NCI-H748 treated with DMSO at 0.1 percent for 48 hours (cell line): ENCODE measurements around the gene SPATA31D1.
"Not testable (repeated sequence)": the region's sequence is repeated elsewhere in the genome, so short reads cannot be mapped to it uniquely, and the experiment has no call there.

Experiments used
- DNase-seq: peaks from one replicate; lab custom pipeline; 2025; lab: John Stamatoyannopoulos, UW

The SPATA31D1 gene

DNA sequence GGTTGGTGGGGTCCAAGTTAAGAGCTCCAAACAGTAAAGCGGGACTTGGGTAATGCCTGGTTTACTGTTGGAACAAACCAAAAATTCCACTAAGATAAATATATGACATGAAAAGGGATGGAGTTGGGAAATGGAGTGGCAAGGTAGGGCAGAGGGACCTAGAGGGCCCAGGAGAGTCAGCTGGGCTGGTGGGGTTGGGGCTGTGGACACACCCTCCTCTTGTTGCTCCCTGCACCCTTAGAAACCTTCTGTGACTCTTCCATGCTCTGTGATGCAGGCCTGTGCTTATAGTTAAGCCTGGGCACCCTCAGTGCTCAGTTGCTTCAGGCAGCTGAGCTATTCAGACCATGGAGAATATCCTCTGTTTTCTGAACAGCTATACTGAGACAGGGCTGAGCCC is at the start of gene SPATA31D1:
Gene SPATA31D1, plus strand, starts transcription at position 301 of the 400 bp plus-strand sequence. Its CDS starts 47 bp downstream, at position 348.
- DNase-seq: not testable (repeated sequence)

DNA sequence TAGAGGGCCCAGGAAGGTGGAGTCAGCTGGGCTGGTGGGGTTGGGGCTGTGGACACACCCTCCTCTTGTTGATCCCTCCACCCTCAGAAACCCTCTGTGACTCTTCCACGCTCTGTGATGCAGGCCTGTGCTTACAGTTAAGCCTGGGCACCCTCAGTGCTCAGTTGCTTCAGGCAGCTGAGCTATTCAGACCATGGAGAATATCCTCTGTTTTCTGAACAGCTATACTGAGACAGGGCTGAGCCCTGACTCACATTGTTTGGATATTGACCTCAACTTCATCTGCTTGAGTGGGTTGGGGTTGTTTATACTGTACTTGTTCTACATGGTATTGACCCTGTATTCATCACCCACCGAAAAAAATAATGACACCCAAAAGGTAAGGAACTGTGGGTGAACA is 45.2 kb upstream of the SPATA31D1 start, which contains the start of gene SPATA31D3:
Gene SPATA31D3, plus strand, starts transcription at position 108 of the 400 bp plus-strand sequence. Its CDS starts 86 bp downstream, at position 194.
- DNase-seq: not testable (repeated sequence)

DNA sequence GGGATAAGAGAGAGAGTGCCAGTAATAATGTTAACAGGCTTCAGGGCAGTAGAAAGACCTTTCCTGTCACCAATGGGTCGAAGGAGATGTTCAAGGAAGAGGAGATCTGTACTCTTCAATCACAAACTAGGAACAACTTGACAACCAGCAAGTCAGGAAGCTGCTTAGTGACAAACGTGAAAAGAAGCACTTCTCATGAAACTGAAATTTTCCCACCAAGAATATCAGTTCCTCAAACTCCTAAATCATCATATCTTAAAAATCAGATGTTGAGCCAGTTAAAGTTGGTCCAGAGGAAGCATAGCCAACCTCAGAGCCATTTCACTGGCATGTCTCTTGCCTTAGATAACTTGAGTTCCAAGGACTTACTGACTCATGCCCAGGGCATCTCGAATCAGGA is 39.9 kb upstream of the SPATA31D1 start:
- DNase-seq: not testable (repeated sequence)

DNA sequence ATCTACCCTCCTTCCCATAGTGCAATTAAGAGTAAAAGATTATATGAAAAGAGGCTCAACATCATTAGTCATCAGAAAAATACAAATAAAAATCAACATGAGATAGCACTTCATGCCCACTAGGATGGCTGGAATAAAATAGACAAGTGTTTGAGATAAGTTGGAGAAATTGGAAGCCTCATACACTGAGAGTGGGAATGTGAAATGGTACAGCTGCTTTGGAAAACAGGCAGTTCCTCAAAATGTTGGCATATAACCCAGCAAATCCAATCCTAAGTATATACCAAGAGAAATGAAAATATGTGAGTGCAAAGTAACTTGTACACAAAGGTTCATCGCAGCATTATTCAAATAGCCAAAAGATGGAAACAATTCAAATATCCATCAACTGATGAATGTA is 35.5 kb upstream of the SPATA31D1 start:
- no peak for DNase-seq

DNA sequence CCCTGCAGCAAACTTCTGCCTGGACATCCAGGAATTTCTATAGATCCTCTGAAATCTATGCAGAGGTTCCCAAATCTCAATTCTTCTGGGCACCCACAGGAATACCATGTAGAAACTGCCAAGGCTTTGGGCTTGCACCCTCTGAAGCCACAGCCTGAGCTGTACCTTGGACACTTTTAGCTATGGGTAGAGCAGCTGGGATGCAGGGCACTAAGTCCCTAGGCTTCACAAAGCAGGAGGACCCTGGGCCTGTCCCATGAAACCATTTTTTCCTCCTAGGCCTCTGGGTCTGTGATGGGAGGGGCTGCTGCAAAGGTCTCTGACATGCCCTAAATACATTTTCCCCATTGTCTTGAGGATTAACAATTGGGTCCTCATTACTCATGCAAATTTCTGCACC is 32.9 kb upstream of the SPATA31D1 start:
- DNase-seq: no peak

DNA sequence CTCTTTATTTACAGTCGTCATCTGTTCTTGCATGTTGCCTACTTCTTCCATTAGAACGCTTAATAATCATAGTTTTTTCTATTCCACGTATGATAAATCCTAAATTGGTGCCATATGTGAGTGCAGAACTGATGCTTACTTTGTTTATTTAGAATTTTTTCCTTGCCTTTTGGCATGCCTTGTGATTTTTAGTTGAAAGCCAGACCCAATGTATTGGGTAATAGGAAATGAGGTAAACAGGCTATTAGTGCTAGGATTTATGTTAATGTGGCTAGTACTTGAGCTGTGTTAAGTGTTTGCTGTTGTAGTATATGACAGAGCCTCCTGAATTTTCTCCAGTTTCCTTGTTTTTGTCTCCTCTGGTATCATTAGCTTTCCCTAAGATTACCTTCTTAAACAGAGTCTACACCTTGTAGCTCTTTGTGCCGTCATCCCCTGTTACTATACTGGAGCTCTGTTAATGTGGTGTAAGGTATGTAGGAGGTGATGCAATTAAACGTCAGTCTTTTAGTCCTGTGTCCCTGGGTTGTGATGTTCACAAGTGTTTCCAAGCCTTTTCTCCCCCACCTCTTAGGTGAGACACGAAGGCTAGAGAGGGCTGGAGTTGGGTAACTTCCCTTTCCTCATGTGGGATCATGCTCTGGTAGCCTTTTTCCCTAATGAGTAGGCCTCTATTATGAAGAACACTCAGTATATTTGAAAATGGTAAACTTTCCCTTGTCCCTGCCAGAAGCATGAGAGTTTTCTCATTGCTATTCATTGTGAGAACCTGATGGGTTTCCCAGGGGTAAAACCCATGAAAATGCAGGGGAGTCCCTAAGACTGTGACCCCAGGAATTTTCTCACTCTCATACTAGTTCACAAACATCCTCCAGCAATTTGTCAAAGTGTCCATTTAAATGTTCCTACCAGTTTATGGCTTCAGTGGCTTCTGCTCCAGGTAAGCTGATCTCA is 24.1 kb upstream of the SPATA31D1 start:
- no peak for DNase-seq

DNA sequence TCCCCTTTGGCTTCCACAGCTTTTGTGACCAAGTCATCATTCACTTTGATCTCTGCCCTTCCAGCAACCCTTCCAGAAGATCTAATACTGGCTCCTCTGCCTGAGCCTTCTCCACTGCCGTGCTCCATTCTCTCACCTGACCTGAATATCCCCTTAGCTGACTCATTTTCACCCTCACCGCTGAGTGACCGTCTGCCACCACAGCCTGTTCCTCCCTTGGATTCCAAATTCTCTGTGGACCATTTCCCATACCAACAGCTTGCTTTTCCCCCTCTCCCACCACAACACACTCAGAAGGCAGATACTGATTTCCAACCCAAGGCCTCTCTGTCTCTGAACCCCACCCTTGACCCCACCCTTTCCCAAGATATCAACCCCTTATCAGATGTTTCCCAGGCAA is 20.5 kb upstream of the SPATA31D1 start:
- no peak for DNase-seq

DNA sequence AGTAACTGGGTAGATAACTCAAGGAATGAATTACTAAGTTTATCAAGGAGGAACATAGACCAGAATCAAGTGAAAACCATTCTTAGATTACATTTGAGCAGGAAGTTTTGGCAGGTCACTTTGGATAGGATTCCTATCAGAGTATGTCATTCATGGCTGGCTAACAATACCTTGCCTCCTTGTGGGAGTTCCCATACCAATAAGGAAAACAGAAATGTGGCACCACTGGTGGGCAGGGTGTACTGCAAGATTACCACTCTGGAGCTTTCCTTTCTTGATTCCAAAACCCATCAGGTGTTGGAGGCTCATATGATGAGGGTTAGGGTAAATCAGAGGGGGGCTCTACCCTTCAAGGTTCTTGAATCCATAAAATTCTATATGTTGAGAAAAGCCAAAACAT is 18.6 kb upstream of the SPATA31D1 start:
- no peak for DNase-seq

DNA sequence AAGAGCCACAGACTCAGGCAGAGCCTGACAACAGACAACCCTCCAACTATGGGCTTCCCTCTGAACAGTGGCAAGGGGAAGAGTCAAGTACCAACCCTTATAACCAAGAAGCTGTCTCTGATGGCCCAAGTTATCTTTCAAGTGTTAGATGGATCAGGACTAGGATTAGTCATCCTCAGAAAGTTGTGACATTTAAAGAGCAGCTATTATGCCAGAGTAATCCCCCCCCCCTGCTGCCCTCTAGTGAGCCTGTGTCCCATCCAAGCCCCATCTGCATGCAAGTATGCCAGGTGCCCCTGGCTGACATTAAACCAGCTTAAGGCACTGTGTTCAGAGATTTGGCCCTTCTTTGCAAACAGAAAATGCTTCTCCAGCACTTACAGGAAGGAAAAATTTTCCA is 16.8 kb upstream of the SPATA31D1 start:
- no peak for DNase-seq

DNA sequence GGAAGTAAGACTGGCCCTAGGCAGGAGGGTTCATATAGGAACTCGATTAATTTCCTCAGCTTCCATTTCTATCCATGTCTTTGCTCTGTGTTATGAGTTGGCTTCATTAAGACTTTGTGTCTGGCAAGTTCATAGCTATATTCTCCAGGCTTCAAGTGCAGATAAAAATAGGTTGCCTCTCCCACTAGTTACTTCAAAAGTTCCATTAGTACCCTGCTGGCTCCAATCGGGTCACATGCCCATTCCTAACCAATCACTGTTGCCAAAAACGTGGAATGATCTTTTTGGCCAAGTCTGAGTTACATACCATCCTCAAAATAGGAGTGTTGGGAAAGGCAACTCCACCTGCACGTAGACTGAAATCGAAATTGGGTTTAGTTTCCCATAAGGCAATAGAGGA is 13.8 kb upstream of the SPATA31D1 start:
- DNase-seq: no peak

DNA sequence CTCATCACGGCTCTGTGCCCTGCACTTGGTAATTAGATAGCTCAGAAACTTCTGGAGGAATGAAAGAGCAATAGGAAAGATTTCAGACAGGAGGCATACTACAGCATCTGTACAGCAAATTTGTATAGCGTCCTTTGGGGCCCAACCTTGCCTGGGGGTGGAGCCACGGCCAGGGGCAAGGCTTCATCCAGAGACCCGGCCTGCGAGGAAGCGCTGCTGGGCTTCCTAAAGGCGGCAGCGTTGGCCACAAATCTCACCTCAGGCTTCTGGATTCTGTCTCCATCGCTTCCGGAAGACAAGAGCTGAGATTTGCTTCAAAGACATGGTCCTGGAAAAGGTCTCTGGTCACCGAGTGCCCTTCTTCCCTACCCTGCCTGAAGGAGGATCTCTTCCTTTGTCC is 12.2 kb upstream of the SPATA31D1 start:
- no peak for DNase-seq

DNA sequence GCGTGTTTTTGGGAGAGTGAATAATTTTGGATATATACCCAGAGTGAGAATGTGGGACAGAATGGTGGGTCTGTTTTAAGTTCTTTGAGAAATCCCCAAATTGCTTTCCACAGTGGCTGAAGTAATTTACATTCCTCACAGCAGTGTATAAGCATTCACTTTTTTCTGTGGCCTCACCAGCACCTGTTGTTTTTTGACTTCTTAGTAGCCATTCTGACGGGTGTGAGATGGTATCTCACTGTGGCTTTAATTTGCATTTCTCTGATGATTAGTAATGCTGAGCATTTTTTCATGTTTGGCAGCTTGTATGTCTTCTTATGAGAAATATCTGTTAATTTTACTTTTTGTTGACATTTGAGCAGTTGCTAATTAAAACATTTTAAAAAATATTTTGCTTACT is 9.4 kb upstream of the SPATA31D1 start:
- DNase-seq: no peak

DNA sequence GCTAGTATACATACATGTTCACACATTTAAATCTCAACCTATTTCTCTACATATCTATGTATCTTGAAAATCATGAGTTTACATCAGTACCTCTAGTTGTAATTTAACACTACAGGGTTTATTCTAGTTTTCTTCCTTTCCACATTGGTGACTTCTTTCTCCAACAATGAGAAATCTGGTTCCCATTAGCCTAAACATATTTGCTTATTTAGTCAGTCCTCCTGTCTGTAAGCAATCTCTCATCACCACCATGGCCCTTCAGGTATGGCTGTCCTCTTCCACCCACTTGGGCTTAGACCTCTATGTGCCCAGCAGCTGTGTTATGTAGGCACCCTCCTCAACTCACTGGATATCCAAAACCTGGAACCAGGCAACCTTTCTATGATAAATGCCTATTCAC is 8.0 kb upstream of the SPATA31D1 start:
- no peak for DNase-seq

DNA sequence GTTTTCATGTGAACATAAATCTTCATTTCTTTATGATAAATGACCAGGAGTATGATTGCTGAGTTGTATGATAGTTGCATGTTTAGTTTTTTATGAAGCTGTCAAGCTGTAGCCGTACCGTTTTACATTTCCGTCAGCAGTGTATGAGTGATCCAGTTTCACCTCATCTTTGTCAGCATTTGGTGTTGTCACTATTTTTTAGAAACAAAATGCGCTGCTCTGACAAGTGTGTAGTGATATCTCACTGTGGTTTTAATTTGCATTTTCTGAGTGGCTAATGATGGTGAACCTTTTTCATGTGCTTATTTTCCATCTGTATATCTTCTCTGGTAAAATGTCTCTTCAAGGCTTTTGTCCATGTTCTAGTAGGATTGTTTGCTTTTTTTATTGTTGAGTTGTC is 6.7 kb upstream of the SPATA31D1 start:
- no peak for DNase-seq

DNA sequence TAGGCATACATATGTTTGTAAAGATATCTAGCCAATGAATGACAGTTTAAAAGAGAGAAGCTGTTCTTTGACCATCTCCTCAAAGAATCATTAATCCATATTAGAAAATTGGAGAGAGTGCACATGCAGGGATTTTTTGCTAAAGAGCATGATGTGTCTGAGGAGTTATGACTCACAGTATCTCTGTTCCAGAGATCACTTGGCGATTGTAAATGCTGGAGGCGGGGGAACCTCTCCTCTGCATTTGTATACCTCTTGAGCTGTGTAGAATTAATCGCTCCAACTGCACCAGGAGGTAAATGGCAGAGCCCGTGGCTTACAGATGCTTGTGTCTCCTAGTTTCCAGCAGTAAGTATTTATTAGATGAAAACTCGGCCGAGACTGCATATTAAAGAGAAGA is 3.6 kb upstream of the SPATA31D1 start:
- DNase-seq: no peak

DNA sequence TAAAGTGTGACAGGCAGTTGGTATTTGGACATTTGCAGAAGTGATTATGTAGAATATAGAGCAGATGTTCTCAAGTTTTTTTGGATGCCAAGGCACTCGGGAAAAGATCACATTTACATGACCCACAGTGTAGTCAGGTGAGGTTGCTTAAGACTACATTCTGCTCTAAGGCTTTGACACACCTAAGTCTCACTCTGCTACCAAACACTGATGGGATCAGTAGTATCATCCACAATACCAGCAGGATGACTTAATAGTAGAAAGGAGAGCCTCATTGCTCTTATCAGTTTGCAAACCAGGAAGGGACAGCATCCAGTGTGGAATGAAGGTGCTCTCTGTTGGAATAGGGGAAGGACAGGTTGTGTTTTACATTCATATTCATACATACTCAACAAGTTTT is 2.5 kb upstream of the SPATA31D1 start:
- no peak for DNase-seq

DNA sequence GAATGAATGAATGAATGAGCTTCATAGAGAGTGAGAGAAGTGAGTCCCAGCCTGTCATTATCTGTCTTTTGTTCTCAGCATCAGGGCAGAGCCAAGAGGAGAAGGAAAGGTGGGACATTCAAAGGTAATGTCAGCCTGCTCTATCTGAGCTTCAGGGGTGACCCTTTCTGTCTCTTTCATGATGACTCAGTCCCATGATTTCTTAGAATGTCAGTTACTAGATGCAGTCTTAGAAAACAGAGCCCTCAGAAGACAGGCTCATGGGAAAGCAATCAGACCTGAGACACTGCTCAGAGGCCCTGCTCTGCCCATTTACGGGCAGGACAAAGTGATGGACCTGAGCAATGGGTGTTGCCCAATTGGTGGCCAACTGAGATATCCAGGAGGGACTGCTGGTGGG is 1.1 kb downstream of the SPATA31D1 start:
- no peak for DNase-seq

DNA sequence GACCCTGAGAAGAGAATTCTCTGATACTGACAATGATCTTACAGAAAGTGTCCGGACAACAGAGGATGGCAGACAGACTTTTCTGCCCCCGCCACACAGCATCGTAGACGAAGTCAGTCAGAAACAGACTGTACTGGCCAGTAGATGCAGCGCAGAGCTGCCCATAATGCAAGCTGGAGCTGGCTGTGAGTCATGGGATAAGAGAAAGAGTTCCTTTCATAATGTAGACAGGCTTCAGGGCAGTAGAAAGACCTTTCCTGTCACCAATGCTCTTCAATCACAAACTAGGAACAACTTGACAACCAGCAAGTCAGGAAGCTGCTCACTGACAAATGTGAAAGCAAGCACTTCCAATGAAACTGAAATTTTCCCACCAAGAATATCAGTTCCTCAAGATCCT is 5.1 kb downstream of the SPATA31D1 start:
- DNase-seq: no peak

DNA sequence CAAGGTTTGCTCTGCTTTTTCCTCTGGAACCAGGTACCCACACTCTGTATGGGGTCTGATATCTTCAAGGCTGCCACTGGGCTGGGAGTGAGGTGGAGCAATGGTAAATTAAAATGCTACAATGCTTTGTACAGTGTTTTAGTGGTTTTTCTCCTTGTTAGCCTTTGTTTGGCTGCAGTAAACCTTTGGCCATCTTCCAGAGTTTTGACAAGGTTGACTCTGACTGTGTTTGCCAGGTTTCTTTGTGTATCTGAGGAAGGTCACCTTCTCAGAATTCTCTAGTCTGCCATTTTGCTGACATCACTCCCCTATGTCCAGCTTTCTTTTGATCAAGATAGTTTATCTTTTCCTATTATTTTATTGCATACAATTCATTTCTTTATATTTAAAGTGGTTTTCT is 11.2 kb downstream of the SPATA31D1 start:
- DNase-seq: peak; percentile 3

DNA sequence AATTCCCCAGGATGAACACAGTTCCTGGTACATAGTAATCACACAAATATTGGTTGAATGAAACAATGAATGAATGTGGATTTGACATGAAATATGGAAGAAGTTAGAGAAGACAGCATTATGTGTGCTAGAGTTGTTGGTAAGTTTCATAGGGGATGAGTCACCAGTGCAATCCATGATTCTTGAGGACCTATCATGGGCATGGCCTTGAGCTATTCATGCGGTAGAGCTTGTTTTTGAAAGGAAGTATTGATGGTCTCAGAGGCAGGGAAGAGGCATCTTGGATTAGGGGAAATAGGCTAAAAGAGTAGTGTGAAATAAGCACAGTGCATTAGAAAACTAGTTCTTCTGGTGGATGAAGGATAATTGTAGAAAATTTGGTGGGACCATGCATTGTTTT is 22.1 kb downstream of the SPATA31D1 start:
- DNase-seq: no peak

DNA sequence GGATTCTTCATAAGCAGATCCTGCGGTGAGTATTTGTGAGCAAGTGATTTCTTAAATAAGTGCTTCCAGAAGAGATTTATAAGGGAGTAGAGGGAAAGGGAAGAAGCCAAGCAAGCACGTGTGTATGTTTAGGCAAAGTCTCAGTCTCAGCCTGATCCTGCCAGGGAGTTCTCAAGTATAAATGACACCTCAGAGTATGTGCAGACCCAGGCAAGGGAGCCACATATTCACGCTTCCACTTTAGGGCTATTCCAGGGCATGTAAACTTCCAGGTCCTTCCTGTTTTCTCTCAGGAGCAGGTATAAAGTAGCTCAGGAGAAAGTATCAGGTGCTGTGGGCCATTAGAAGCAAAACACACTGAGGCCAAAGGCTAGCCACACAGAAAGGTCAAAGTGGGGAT is 22.6 kb downstream of the SPATA31D1 start:
- no peak for DNase-seq

DNA sequence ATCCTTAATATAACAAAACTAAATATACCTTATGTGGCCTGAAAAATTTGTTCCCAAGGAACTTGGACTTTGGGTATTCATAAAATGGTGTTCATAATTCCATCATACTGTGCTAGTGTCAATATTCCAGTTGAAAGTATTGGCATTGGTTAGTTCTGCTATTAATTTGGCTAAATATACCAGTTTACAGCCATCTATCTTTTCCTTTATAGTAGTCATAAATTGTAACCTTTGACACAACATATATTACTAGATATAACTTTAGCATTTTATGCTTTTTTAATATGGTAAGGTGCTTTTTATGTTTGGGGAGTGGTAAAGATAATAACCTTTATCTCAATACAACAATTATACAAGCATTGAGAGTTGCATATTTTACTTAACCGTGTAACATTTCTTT is 23.7 kb downstream of the SPATA31D1 start:
- DNase-seq: no peak

DNA sequence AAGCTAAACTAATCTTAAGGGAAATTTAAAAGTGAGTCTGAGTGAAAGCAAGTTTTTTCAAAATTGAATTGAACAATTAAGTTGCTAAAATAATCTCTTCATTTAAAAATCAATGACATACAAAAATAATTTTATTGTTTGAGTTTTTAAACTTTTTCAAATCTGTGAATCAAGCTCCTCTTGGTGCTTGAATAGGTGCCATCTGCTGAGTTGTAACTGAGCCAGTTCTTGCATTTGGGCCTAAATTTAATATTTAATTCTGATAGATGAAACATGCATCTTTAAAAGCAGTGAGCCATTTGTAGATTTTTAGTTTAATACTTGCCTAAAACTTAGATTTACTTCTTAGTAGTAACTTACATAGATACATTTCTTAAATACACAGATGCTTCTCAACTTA is 31.8 kb downstream of the SPATA31D1 start:
- no peak for DNase-seq

DNA sequence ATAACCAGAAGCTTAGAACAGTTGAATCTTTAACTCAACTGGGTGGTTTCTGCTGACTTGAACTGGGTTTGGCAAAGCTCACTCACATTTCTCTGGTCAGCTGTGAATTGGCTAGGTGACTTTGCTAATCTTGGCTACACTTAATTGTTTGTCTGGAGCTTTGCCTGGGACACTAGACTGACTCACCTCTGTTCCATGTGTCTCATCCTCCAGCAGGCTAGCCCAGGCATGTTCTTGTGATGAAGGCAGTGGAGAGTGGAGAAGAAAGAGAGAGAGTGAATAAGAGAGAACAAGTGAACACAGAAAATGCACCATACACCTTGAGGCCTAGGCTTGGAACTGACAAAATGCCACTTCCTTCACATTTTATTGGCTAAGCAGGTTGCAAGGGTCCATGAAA is 32.6 kb downstream of the SPATA31D1 start:
- DNase-seq: no peak
